ENCODE results near the gene BCAP29. TPM values are rescaled to one million over a fixed set of nuclear protein-coding genes. Genes with fewer than 3 reads are reported as not detected.

The BCAP29 gene
- total RNA-seq, 1 experiment from 2014 or later = 43.2 TPM

- BruUV-seq (replicated peaks) = no TSS peak
- Histone ChIP-seq H4K20me1 (ENCODE audit: insufficient read depth) (no peaks in the 10 kb centered on the region), H3K9me3 (ENCODE audit: control insufficient read depth in 1 of 2, insufficient read depth in 1 of 2, low read depth in 1 of 2, low read length in 2 of 2) (no peaks in the 10 kb centered on the region), H3K27me3 (ENCODE audit: insufficient read depth, low read length) (no peaks in the 10 kb centered on the region), H3K79me2 (ENCODE audit: insufficient read depth, low read length) (no peaks in the 10 kb centered on the region), H3K36me3 (ENCODE audit: control insufficient read depth in 1 of 2, insufficient read depth in 2 of 2, low read length in 2 of 2) (no peaks in the 10 kb centered on the region), H3K4me2 (ENCODE audit: low read length) (no peak overlapping the region), H3K4me1 (ENCODE audit: control insufficient read depth in 1 of 2, insufficient read depth in 2 of 2, low read length in 2 of 2) (no peaks in the 10 kb centered on the region), H3K9ac (ENCODE audit: low read length) (no peak overlapping the region), H3K27ac (ENCODE audit: low read depth, low read length) (no peak overlapping the region), H3K4me3 (replicated peaks in 1 of 2; ENCODE audit: low read depth in 1 of 2, low read length in 2 of 2) (no peak overlapping the region), H2AFZ (ENCODE audit: low read depth, low read length, poor library complexity, severe bottlenecking) (no peak overlapping the region), H3K9me2 (ENCODE audit: insufficient read depth) (no peaks in the 10 kb centered on the region)
- ChIA-PET RAD21 (ENCODE audit: low non-redundant PET in 1 of 2, low total read pairs in 2 of 2, uncharacterized antibody in 2 of 2, unreplicated experiment in 2 of 2) (no interaction called here), CTCF (no interaction called here), POLR2A (no interaction called here)
- DNase-seq (ENCODE audit: low read depth, low spot score) (no peak), ATAC-seq (no peak)
- intact Hi-C loops (cut with micrococcal nuclease) = no loop called here
- TF ChIP-seq, protein P1, sequence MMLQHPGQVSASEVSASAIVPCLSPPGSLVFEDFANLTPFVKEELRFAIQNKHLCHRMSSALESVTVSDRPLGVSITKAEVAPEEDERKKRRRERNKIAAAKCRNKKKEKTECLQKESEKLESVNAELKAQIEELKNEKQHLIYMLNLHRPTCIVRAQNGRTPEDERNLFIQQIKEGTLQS (IDR thresholded peaks at IDR 0.05) = no peak
Measured at GRCh38 chr7:107644309-107644974, 64.4 kb downstream of the BCAP29 start.

- ATAC-seq = no peak
- TF ChIP-seq, protein P1 (IDR thresholded peaks at IDR 0.05) = no peak
- TF ChIP-seq REST (IDR thresholded peaks at IDR 0.05; ENCODE audit: low read depth) (no peak), SRF (IDR thresholded peaks at IDR 0.05; ENCODE audit: low read depth) (no peak), POLR2AphosphoS5 (IDR thresholded peaks at IDR 0.05; ENCODE audit: low read depth, low read length) (no peak), RAD21 (IDR thresholded peaks at IDR 0.05; ENCODE audit: low read depth) (no peak), FOSL1 (IDR thresholded peaks at IDR 0.05; ENCODE audit: low read depth) (no peak), SP1 (IDR thresholded peaks at IDR 0.05; ENCODE audit: low read depth) (no peak), CBX3 (IDR thresholded peaks at IDR 0.05; ENCODE audit: low read depth) (no peak), TCF7L2 (IDR thresholded peaks at IDR 0.05; ENCODE audit: borderline replicate concordance, extremely low read depth, insufficient read depth, insufficient read length) (no peak), YY1 (IDR thresholded peaks at IDR 0.05; ENCODE audit: extremely low read depth, insufficient replicate concordance, low read depth, low read length) (no peak), JUND (IDR thresholded peaks at IDR 0.05) (no peak), ZFX (IDR thresholded peaks at IDR 0.05) (no peak), SIN3A (IDR thresholded peaks at IDR 0.05; ENCODE audit: low read depth) (no peak), ZNF274 (IDR thresholded peaks at IDR 0.05; ENCODE audit: low read depth, low read length) (no peak), ELF1 (IDR thresholded peaks at IDR 0.05; ENCODE audit: borderline replicate concordance, low read depth) (no peak), EZH2 (IDR thresholded peaks at IDR 0.05) (no peak)
Measured at GRCh38 chr7:107652642-107653041, 72.6 kb downstream of the BCAP29 start.

More at GRCh38 chr7:107652642-107653041, 72.6 kb downstream of the BCAP29 start:
- Histone ChIP-seq H3K36me3 (ENCODE audit: control insufficient read depth in 1 of 2, insufficient read depth in 2 of 2, low read length in 2 of 2) (no peaks in the 10 kb centered on the region), H3K79me2 (ENCODE audit: insufficient read depth, low read length) (no peaks in the 10 kb centered on the region), H3K4me1 (ENCODE audit: control insufficient read depth in 1 of 2, insufficient read depth in 2 of 2, low read length in 2 of 2) (no peaks in the 10 kb centered on the region), H3K27ac (ENCODE audit: low read depth, low read length) (no peak overlapping the region), H4K20me1 (ENCODE audit: insufficient read depth) (no peaks in the 10 kb centered on the region), H2AFZ (ENCODE audit: low read depth, low read length, poor library complexity, severe bottlenecking) (no peak overlapping the region), H3K9ac (ENCODE audit: low read length) (no peak overlapping the region), H3K27me3 (ENCODE audit: insufficient read depth, low read length) (no peaks in the 10 kb centered on the region), H3K4me3 (replicated peaks in 1 of 2; ENCODE audit: low read depth in 1 of 2, low read length in 2 of 2) (no peak overlapping the region), H3K9me2 (ENCODE audit: insufficient read depth) (no peaks in the 10 kb centered on the region), H3K4me2 (ENCODE audit: low read length) (no peak overlapping the region), H3K9me3 (ENCODE audit: control insufficient read depth in 1 of 2, insufficient read depth in 1 of 2, low read depth in 1 of 2, low read length in 2 of 2) (no peaks in the 10 kb centered on the region)
- ChIA-PET POLR2A (interaction anchor here (0.6 kb wide), 1 partner anchor 484 kb away, joined by 3 read pairs; the partner anchor contains the start of gene HBP1), RAD21 (ENCODE audit: low non-redundant PET in 1 of 2, low total read pairs in 2 of 2, uncharacterized antibody in 2 of 2, unreplicated experiment in 2 of 2) (no interaction called here), CTCF (no interaction called here)
- intact Hi-C loops (cut with micrococcal nuclease) = no loop called here
- no peak for DNase-seq (ENCODE audit: low read depth, low spot score)
- BruUV-seq (replicated peaks) = no TSS peak
